Measurements from ENCODE around the gene PSMD9.
"Not testable (repeated sequence)": the region's sequence is repeated elsewhere in the genome, so short reads cannot be mapped to it uniquely, and the experiment has no call there.

PSMD9 gene

DNA sequence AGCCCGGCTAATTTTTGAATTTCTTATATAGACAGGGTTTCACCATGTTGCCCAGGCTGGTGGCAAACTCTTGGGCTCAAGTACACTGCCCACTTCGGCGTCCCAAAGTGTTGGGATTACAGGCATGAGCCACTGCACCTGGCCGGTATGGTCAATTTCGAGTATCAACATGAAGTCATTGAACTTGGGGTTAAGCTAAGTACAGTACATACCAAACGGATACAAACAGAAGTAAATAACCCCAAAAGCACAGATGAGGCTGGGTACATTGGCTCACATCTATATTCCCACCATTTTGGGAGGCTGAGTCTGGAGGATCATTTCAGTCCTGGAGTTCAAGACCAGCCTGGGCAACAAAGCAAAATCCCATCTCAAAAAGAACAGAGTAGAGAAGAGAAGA lies 13.0 kb upstream of the PSMD9 start:
- no peak for TF ChIP-seq CTCF (IDR thresholded peaks at IDR 0.05; ENCODE audit: low read depth, low read length)
- H3K4me3 ChIP-seq (replicated peaks in 1 of 2; ENCODE audit: low read depth in 2 of 2, low read length in 2 of 2) = no peak overlapping the region
- DNase-seq (ENCODE audit: low read depth in 2 of 2) = no peak

DNA sequence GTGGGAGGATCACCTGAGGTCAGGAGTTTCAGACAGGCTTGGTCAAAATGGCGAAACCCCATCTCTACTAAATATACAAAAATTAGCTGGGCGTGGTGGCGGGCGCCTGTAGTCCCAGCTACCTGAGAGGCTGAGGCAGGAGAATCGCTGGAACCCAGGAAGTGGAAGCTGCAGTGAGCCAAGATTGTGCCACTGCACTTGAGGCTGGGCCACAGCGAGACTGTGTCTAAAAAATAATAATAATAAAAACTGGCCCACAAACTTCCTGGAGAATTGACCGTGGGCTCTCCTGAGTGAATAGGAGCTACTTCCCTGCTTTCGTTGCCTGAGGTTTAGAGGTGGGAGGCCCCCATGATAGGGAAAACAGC lies 12.5 kb upstream of the PSMD9 start:
- not testable (repeated sequence) for H3K4me3 ChIP-seq (replicated peaks in 1 of 2; ENCODE audit: low read depth in 2 of 2, low read length in 2 of 2); DNase-seq (ENCODE audit: low read depth in 2 of 2)

- no peak for DNase-seq (ENCODE audit: low read depth in 2 of 2)
- no peak overlapping the region for H3K4me3 ChIP-seq (replicated peaks in 1 of 2; ENCODE audit: low read depth in 2 of 2, low read length in 2 of 2)
- TF ChIP-seq CTCF (IDR thresholded peaks at IDR 0.05; ENCODE audit: low read depth, low read length) = no peak
Measured at GRCh38 chr12:121883315-121883660, 5.3 kb upstream of the PSMD9 start.

- peak in 1 of 2 donors; percentile 67 for DNase-seq (ENCODE audit: low read depth in 2 of 2)
- not testable (repeated sequence) for H3K4me3 ChIP-seq (replicated peaks in 1 of 2; ENCODE audit: low read depth in 2 of 2, low read length in 2 of 2)
Measured at GRCh38 chr12:121885129-121885528, 3.5 kb upstream of the PSMD9 start.

DNA sequence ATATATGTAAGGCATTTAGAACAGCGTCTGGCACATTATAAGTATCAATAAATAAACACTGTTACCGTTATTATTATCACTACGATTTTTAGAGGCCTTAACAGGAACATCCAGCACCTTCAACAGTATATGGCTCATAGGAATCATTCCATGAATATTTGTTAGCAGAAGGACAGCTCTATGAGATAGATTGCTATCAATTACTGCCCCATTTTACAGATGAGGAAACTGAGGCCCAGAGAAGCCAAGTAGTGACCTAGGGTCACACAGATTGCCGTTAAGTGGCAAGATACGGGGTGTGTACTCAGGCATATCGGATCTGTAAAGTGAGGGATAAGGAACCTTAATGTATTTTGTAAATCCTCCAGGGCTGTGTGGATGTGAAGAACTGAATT lies 510 bp upstream of the PSMD9 start:
- no peak for DNase-seq (ENCODE audit: low read depth in 2 of 2)
- peak overlapping the region; percentile 46 to 91 for H3K4me3 ChIP-seq (replicated peaks in 1 of 2; ENCODE audit: low read depth in 2 of 2, low read length in 2 of 2)
- TF ChIP-seq CTCF (IDR thresholded peaks at IDR 0.05; ENCODE audit: low read depth, low read length) = no peak

DNA sequence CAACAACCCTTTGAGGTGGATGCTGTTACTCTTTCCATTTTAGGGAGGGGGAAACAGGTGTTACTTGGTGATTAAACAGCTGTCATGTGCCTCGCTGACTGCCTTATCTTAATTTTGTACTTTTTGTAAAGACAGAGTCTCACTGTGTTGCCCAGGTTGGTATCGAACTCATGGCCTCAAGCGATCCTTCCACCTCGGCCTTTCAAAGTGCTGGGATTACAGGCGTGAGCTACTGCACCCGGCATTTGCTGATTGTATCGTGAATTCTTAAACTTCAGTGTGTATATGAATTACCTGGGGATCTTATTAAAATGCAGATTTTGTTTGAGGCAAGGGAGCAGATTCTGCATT lies 659 bp downstream of the PSMD9 start:
- H3K4me3 ChIP-seq (replicated peaks in 1 of 2; ENCODE audit: low read depth in 2 of 2, low read length in 2 of 2) = peak overlapping the region; percentile 91 to 99
- DNase-seq (ENCODE audit: low read depth in 2 of 2) = no peak
- TF ChIP-seq CTCF (IDR thresholded peaks at IDR 0.05; ENCODE audit: low read depth, low read length) = no peak

GRCh38 chr12:121889661-121890060 lies 1.1 kb downstream of the PSMD9 start:
- not testable (repeated sequence) for DNase-seq (ENCODE audit: low read depth in 2 of 2)
- H3K4me3 ChIP-seq (replicated peaks in 1 of 2; ENCODE audit: low read depth in 2 of 2, low read length in 2 of 2) = peak overlapping the region; percentile 91 to 99

GRCh38 chr12:121892673-121893561 lies 4.3 kb downstream of the PSMD9 start:
- no peak for TF ChIP-seq CTCF (IDR thresholded peaks at IDR 0.05; ENCODE audit: low read depth, low read length)
- no peak overlapping the region for H3K4me3 ChIP-seq (replicated peaks in 1 of 2; ENCODE audit: low read depth in 2 of 2, low read length in 2 of 2)
- no peak for DNase-seq (ENCODE audit: low read depth in 2 of 2)
